GM12878 (cell line): ENCODE results near the gene CNTN6. TPM values are rescaled to one million over a fixed set of nuclear protein-coding genes. Genes with fewer than 3 reads are reported as not detected.

Experiments
- ATAC-seq: fragments of 200-7000 bp; cut with Tn5 transposase; 3 replicates; pipeline ENCODE4 v1.9.1; 2020; ENCODE audit warnings: mild to moderate bottlenecking, moderate library complexity
- BruUV-seq: library from RNA; stranded (reverse); fragments of 400-500 nt; replicated peaks from 2 replicates; lab custom pipeline; 2021; lab: Mats Ljungman, UMichigan
- CTCF ChIA-PET: fragments of 300-600 bp; sonication (Branson Sonifier 250); formaldehyde crosslinking; extraction: SDS; loops from one replicate; lab custom pipeline; 2021; ENCODE audit warnings: inconsistent platforms; lab: Yijun Ruan, JAX
- POLR2A ChIA-PET: fragments of 350-600 bp; formaldehyde crosslinking; extraction: SDS; loops from one replicate; lab custom pipeline; 2021; ENCODE audit warnings: inconsistent platforms; lab: Charles Lee
- RAD21 ChIA-PET: fragments of 300-600 bp; sonication (Branson Sonifier 250); formaldehyde crosslinking; loops from one replicate; lab custom pipeline; 2023; ENCODE audit warnings: antibody characterized with exemption; ENCODE audit not compliant: unreplicated experiment; lab: Charles Lee
- SMC1A ChIA-PET: fragments of 300-600 bp; sonication (Branson Sonifier 250); formaldehyde crosslinking; loops from one replicate; lab custom pipeline; 2023; ENCODE audit not compliant: unreplicated experiment, uncharacterized antibody; lab: Charles Lee
- DNase-seq: peaks from one replicate; pipeline ENCODE4 v3.0.0-alpha.2; 2011; ENCODE audit warnings: low read depth, low spot score
- FAIRE-seq: peaks from 3 replicates; lab custom pipeline; 2011; peaks lifted over from hg19 to GRCh38; lab: Jason Lieb, UNC
- H2AFZ ChIP-seq: 2 replicates; pipeline ENCODE4 v1.6.0; 2011; ENCODE audit warnings: low read depth, low read length, control low read depth; ENCODE audit not compliant: control insufficient read depth
- H3K27ac ChIP-seq: 2 replicates; pipeline ENCODE4 v1.5.1; 2011; ENCODE audit warnings: control low read depth; ENCODE audit not compliant: control insufficient read depth, insufficient read depth
- H3K27me3 ChIP-seq, 2 experiments: replicated peaks in 1 of 2; 2 replicates each; pipeline versions ENCODE4 v1.6.0 to v1.6.1; 2011; ENCODE audit warnings: low read length in 1 of 2; ENCODE audit not compliant: control insufficient read depth in 2 of 2, insufficient read depth in 2 of 2
- H3K36me3 ChIP-seq, 2 experiments: 2 replicates each; pipeline ENCODE4 v1.5.1; 2011; ENCODE audit warnings: low read length in 1 of 2; ENCODE audit not compliant: control insufficient read depth in 2 of 2, insufficient read depth in 2 of 2
- H3K4me1 ChIP-seq: 2 replicates; pipeline ENCODE4 v1.6.1; 2011; ENCODE audit warnings: mild to moderate bottlenecking, low read length, moderate library complexity, mixed read lengths; ENCODE audit not compliant: control insufficient read depth, insufficient read depth
- H3K4me2 ChIP-seq: 2 replicates; pipeline ENCODE4 v1.6.0; 2011; ENCODE audit warnings: control low read depth; ENCODE audit not compliant: control insufficient read depth, insufficient read depth
- H3K4me3 ChIP-seq: fragments of 200-600 bp; sonication (generic); 2 replicates; pipeline ENCODE4 v1.5.1; 2016
- H3K79me2 ChIP-seq: 2 replicates; pipeline ENCODE4 v1.6.0; 2011; ENCODE audit warnings: low read length; ENCODE audit not compliant: control insufficient read depth, insufficient read depth
- H3K9ac ChIP-seq: 2 replicates; pipeline ENCODE4 v1.8.0; 2011; ENCODE audit warnings: low read length, control low read depth, mixed read lengths; ENCODE audit not compliant: control insufficient read depth, insufficient read depth
- H3K9me3 ChIP-seq: replicated peaks from 3 replicates; pipeline ENCODE4 v1.5.1; 2011; ENCODE audit warnings: mild to moderate bottlenecking, low read length; ENCODE audit not compliant: control insufficient read depth, insufficient read depth
- H4K20me1 ChIP-seq: 2 replicates; pipeline ENCODE4 v1.6.0; 2011; ENCODE audit not compliant: control insufficient read depth, insufficient read depth
- ASH2L ChIP-seq: fragments of 300-600, 200-600 bp; sonication (generic); IDR thresholded peaks from 2 replicates; pipeline ENCODE4 v1.6.1; 2017; ENCODE audit warnings: low read depth, mild to moderate bottlenecking, borderline replicate concordance
- BCL3 ChIP-seq: IDR thresholded peaks from 2 replicates; pipeline ENCODE4 v1.6.1; 2011; ENCODE audit warnings: borderline replicate concordance, low read depth, mild to moderate bottlenecking, moderate library complexity, low read length; ENCODE audit not compliant: insufficient read depth, poor library complexity, severe bottlenecking
- CEBPB ChIP-seq, 2 experiments: fragments of 150-350 bp in 1 of 2; IDR thresholded peaks; 2 replicates each; pipeline ENCODE4 v1.6.1; 2012 to 2014; ENCODE audit warnings: low read depth in 2 of 2, low read length in 2 of 2, borderline replicate concordance in 1 of 2, inconsistent platforms in 1 of 2
- EED ChIP-seq: sonication (generic); IDR thresholded peaks from 2 replicates; pipeline ENCODE4 v1.6.1; 2016; ENCODE audit warnings: antibody characterized with exemption, low read depth
- HDAC6 ChIP-seq: fragments of 200-600 bp; sonication (generic); IDR thresholded peaks from one replicate; pipeline ENCODE4 v1.8.0; 2017; ENCODE audit warnings: antibody characterized with exemption; ENCODE audit not compliant: unreplicated experiment
- HDGF ChIP-seq: fragments of 450-650 bp; IDR thresholded peaks from 2 replicates; pipeline ENCODE4 v1.6.1; 2016; ENCODE audit warnings: antibody characterized with exemption
- KAT2A ChIP-seq: conservative IDR thresholded peaks from 2 replicates; pipeline ENCODE4 v1.6.1; 2011; ENCODE audit warnings: low read depth, low read length; ENCODE audit not compliant: control insufficient read depth
- MAX ChIP-seq: IDR thresholded peaks from 2 replicates; pipeline ENCODE4 v1.6.1; 2012; ENCODE audit warnings: low read depth, low read length, improper control_type of control experiment
- NBN ChIP-seq: fragments of 450-650 bp; IDR thresholded peaks from 2 replicates; pipeline ENCODE4 v1.6.1; 2016
- RBBP5 ChIP-seq: fragments of 200-600 bp; sonication (generic); conservative IDR thresholded peaks from 2 replicates; pipeline ENCODE4 v1.6.1; 2016
- SKIL ChIP-seq: fragments of 450-650 bp; IDR thresholded peaks from 2 replicates; pipeline ENCODE4 v1.6.1; 2017; ENCODE audit warnings: mild to moderate bottlenecking, low read depth, inconsistent platforms; ENCODE audit not compliant: poor library complexity, severe bottlenecking
- SP1 ChIP-seq: IDR thresholded peaks from one replicate; pipeline ENCODE4 v1.6.1; 2011; ENCODE audit warnings: low read depth, low read length
- TCF3 ChIP-seq: IDR thresholded peaks from 2 replicates; pipeline ENCODE4 v1.6.1; 2012; ENCODE audit warnings: low read depth, mild to moderate bottlenecking, low read length, borderline replicate concordance; ENCODE audit not compliant: insufficient read depth
- USF2 ChIP-seq: IDR thresholded peaks from 2 replicates; pipeline ENCODE4 v1.6.1; 2011; ENCODE audit warnings: low read depth, low read length, improper control_type of control experiment, borderline replicate concordance
- WRNIP1 ChIP-seq: IDR thresholded peaks from 2 replicates; pipeline ENCODE4 v1.6.1; 2011; ENCODE audit warnings: low read depth, low read length, improper control_type of control experiment, borderline replicate concordance
- ZNF687 ChIP-seq: fragments of 450-650 bp; IDR thresholded peaks from 2 replicates; pipeline ENCODE4 v1.6.1; 2017; ENCODE audit warnings: mild to moderate bottlenecking, moderate library complexity
- WGBS: methylation state at CpG from one replicate; pipeline ENCODE4 v1.1.6; 2016; ENCODE audit warnings: low lambda C conversion rate; ENCODE audit not compliant: insufficient replicate concordance, insufficient coverage; ENCODE audit errors: missing lambda C conversion rate; 5-methylcytosine and 5-hydroxymethylcytosine counted together
- in situ Hi-C: fragments of 300-500 bp; cut with MboI; formaldehyde crosslinking; loops from 9 replicates; pipeline ENCODE4 v1.14.3; 2018; ENCODE audit warnings: mixed read lengths
- intact Hi-C: fragments of 100-400 bp; cut with micrococcal nuclease; formaldehyde crosslinking; loops from one replicate; pipeline ENCODE4 v1.14.2; 2022; ENCODE audit not compliant: unreplicated experiment
- polyA plus RNA-seq, 11 experiments: library from polyadenylated mRNA; depleted of rRNA in 4 of 11; unstranded in 6 of 11; stranded (reverse) in 5 of 11; fragments of >200 nt; fragmentation: Nextera tagmentation in 4 of 11; fragmentation: Illumina TruSeq in 1 of 11; extraction: Ambion mirVana in 4 of 11; extraction: Trizol in 1 of 11; gene quantifications; 1 replicate in 1 of 11; 2 replicates in 10 of 11; pipeline versions ENCODE4 v1.2.1 to v1.2.3, GENCODE V29; 2011 to 2016; ENCODE audit warnings: inconsistent platforms in 2 of 11, missing spikeins in 2 of 11, low read depth in 1 of 11
- total RNA-seq, 4 experiments: library from RNA; depleted of rRNA in 3 of 4; stranded (reverse); fragments of >200 nt in 3 of 4; fragmentation: Illumina TruSeq in 1 of 4; extraction: Trizol in 1 of 4; gene quantifications; 2 replicates each; pipeline versions ENCODE4 v1.2.1 to v1.2.3, GENCODE V29; 2013 to 2021

The CNTN6 gene
- total and polyA plus RNA-seq, 10 of the 15 experiments (the other 5 are each of a cell fraction or from before 2014, with no cell fraction given), result not detected

GRCh38 chr3:1091286-1091685 is 1.5 kb upstream of the CNTN6 start:
- H2AFZ ChIP-seq, result no peak overlapping the region
- FAIRE-seq, result no peak
- no peak for ATAC-seq
- no peaks in the 10 kb centered on the region for H3K4me1 ChIP-seq
- H3K9ac ChIP-seq, result no peak overlapping the region
- no TSS peak for BruUV-seq
- RAD21 ChIA-PET, result no interaction called here
- H3K4me3 ChIP-seq, result no peak overlapping the region
- WGBS, result 6% methylated on average over 1 of the region's 1 CpG
- no peak for DNase-seq
- TF ChIP-seq TCF3 (no peak), ZNF687 (no peak), BCL3 (no peak), CEBPB (IDR thresholded peaks at IDR 0.05; ENCODE audit: borderline replicate concordance in 1 of 2, low read depth in 2 of 2, low read length in 2 of 2) (no peak), MAX (no peak), SKIL (no peak), RBBP5 (no peak), NBN (no peak), HDAC6 (no peak), WRNIP1 (no peak), SP1 (no peak), HDGF (no peak), EED (no peak), USF2 (no peak), KAT2A (no peak), ASH2L (no peak)
- no peak overlapping the region for H3K4me2 ChIP-seq
- intact Hi-C loops, result no loop called here
- CTCF ChIA-PET, result no interaction called here
- in situ Hi-C loops, result loop anchor here (25.0 kb wide), 1 partner anchor 1921 kb away; no protein-coding TSS in a partner anchor
- no peaks in the 10 kb centered on the region for H3K36me3 ChIP-seq
- H3K79me2 ChIP-seq, result no peaks in the 10 kb centered on the region
- no peaks in the 10 kb centered on the region for H3K9me3 ChIP-seq
- H3K27ac ChIP-seq, result no peak overlapping the region
- POLR2A ChIA-PET, result no interaction called here
- H4K20me1 ChIP-seq, result no peaks in the 10 kb centered on the region
- H3K27me3 ChIP-seq, result no peaks in the 10 kb centered on the region
- SMC1A ChIA-PET, result no interaction called here
